Spleen (tissue), 11 donors: Measurements from ENCODE around the gene CNIH2. TPM values are rescaled to one million over a fixed set of nuclear protein-coding genes. Genes with fewer than 3 reads are reported as not detected.

Experiments used
- DNase-seq: peaks from one replicate; pipeline ENCODE4 v3.0.0-alpha.2; 2020
- H3K27ac ChIP-seq, 8 donors: fragments of 200-600 bp; sonication (generic) in 7 of 8; 1 replicate in 4 of 8; 2 replicates in 4 of 8; pipeline versions ENCODE4 v1.5.0 to v1.8.0; 2016 to 2021; ENCODE audit warnings: inconsistent platforms in 4 of 8, mild to moderate bottlenecking in 4 of 8, moderate library complexity in 1 of 8
- H3K27me3 ChIP-seq, 7 donors: fragments of 200-600 bp; sonication (generic) in 6 of 7; replicated peaks in 1 of 7; 1 replicate in 4 of 7; 2 replicates in 3 of 7; pipeline versions ENCODE4 v1.5.0 to v1.8.0; 2016 to 2021; ENCODE audit warnings: inconsistent platforms in 3 of 7, mild to moderate bottlenecking in 1 of 7
- H3K36me3 ChIP-seq, 6 donors: fragments of 200-600 bp; sonication (generic) in 5 of 6; 1 replicate in 4 of 6; 2 replicates in 2 of 6; pipeline versions ENCODE4 v1.5.0 to v1.8.0; 2016 to 2021; ENCODE audit warnings: inconsistent platforms in 2 of 6
- H3K4me1 ChIP-seq, 6 donors: fragments of 200-600 bp; sonication (generic) in 5 of 6; 1 replicate in 3 of 6; 2 replicates in 3 of 6; pipeline versions ENCODE4 v1.5.0 to v1.8.0; 2016 to 2021; ENCODE audit warnings: inconsistent platforms in 3 of 6
- H3K4me3 ChIP-seq, 8 donors: fragments of 200-600 bp; sonication (generic) in 7 of 8; 1 replicate in 4 of 8; 2 replicates in 4 of 8; pipeline versions ENCODE4 v1.5.0 to v1.8.0; 2016 to 2021; ENCODE audit warnings: inconsistent platforms in 4 of 8, mild to moderate bottlenecking in 4 of 8, moderate library complexity in 2 of 8
- H3K9me3 ChIP-seq, 8 donors: fragments of 200-600 bp; sonication (generic) in 7 of 8; 1 replicate in 4 of 8; 2 replicates in 4 of 8; pipeline versions ENCODE4 v1.5.0 to v1.8.0; 2016 to 2021; ENCODE audit warnings: inconsistent platforms in 4 of 8
- POLR2A ChIP-seq, 3 donors: fragments of 450-650 bp; IDR thresholded peaks; one replicate each; pipeline ENCODE4 v1.5.1; 2017; ENCODE audit warnings: antibody characterized with exemption in 3 of 3, mild to moderate bottlenecking in 1 of 3
- POLR2AphosphoS5 ChIP-seq, 3 donors: sonication (generic); formaldehyde crosslinking; IDR thresholded peaks; one replicate each; pipeline ENCODE4 v1.5.1; 2017; ENCODE audit warnings: antibody characterized with exemption in 3 of 3
- WGBS, 5 donors: extraction: QIAGEN DNeasy Blood & Tissue Kit in 3 of 5; methylation state at CpG; one replicate each; pipeline versions ENCODE4 v1.1.5 to v1.1.7; 2013 to 2018; 5-methylcytosine and 5-hydroxymethylcytosine counted together
- intact Hi-C: fragments of 100-400 bp; cut with DNase I; formaldehyde crosslinking; loops from one replicate; pipeline ENCODE4 v1.15.0; 2023; ENCODE audit warnings: low total_unique reads
- polyA plus RNA-seq, 3 donors: library from polyadenylated mRNA; stranded (reverse); fragments of 200-250 nt; gene quantifications; one replicate each; pipeline ENCODE4 v1.2.1, GENCODE V29; 2013
- total RNA-seq, 7 donors: library from RNA; depleted of rRNA in 3 of 7; stranded (reverse); fragments of >200 nt in 3 of 7; fragmentation: NEBNext Ultra II Directional in 4 of 7; extraction: Animal tissue kit (Norgen Biotek cat#: 25700) in 4 of 7; gene quantifications; one replicate each; pipeline versions ENCODE4 v1.1.0 to v1.2.1, GENCODE V29; 2016 to 2021
- TF ChIP-seq, protein P1 (sequence below), 11 experiments: fragments of 200-600 bp in 7 of 11; fragments of 450-650 bp in 4 of 11; sonication (generic) in 4 of 11; IDR thresholded peaks in 8 of 11; conservative IDR thresholded peaks in 3 of 11; 1 replicate in 7 of 11; 2 replicates in 4 of 11; pipeline versions ENCODE4 v1.4.0 to v1.8.0; 2016 to 2021; ENCODE audit warnings: antibody characterized with exemption in 11 of 11, inconsistent platforms in 4 of 11, mild to moderate bottlenecking in 1 of 11
- donor health status: healthy with polysubstance abuse.
- donor health status: DM: no; HTN: no; CAD: no; lungs with moderate emphysema.
- donor health status: DM: no; HTN: no; CAD: no.
- donor health status: Bipolar disorder and iron deficiency.
- donor health status: healthy.
- donor health status: DM: no; HTN: no; CAD: no.
- donor health status: DM: yes; HTN: yes; CAD: no.

CNIH2 gene
- total and polyA plus RNA-seq, 10 donors = 0.20 to 1.9 (median 0.77) TPM; not detected in 2

- Histone ChIP-seq H3K4me1 (peaks cover 17 to 76% (median 53%) of the 10 kb centered on the region in 6 donors), H3K9me3 (no peaks in the 10 kb centered on the region), H3K4me3 (no peak overlapping the region), H3K36me3 (peaks cover 0 to 67% (median 55%) of the 10 kb centered on the region in 6 donors), H3K27ac (peak overlapping the region in 2 of 8 donors; percentile 34 to 41), H3K27me3 (no peaks in the 10 kb centered on the region)
- WGBS, 5 donors = 81 to 95% (median 93%) methylated on average over 7 of the region's 7 CpGs
- intact Hi-C loops = no loop called here
- DNase-seq = peak; percentile 61
- TF ChIP-seq, protein P1, sequence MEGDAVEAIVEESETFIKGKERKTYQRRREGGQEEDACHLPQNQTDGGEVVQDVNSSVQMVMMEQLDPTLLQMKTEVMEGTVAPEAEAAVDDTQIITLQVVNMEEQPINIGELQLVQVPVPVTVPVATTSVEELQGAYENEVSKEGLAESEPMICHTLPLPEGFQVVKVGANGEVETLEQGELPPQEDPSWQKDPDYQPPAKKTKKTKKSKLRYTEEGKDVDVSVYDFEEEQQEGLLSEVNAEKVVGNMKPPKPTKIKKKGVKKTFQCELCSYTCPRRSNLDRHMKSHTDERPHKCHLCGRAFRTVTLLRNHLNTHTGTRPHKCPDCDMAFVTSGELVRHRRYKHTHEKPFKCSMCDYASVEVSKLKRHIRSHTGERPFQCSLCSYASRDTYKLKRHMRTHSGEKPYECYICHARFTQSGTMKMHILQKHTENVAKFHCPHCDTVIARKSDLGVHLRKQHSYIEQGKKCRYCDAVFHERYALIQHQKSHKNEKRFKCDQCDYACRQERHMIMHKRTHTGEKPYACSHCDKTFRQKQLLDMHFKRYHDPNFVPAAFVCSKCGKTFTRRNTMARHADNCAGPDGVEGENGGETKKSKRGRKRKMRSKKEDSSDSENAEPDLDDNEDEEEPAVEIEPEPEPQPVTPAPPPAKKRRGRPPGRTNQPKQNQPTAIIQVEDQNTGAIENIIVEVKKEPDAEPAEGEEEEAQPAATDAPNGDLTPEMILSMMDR (IDR thresholded peaks at IDR 0.05 in 8 of 11, conservative IDR thresholded peaks at IDR 0.05 in 3 of 11) = no peak
- TF ChIP-seq POLR2AphosphoS5 (IDR thresholded peaks at IDR 0.05) (no peak), POLR2A (IDR thresholded peaks at IDR 0.05) (no peak)
Measured at GRCh38 chr11:66271816-66272215, 6.2 kb upstream of the CNIH2 start.

- Histone ChIP-seq H3K36me3 (peaks cover 0 to 71% (median 56%) of the 10 kb centered on the region in 6 donors), H3K27me3 (no peaks in the 10 kb centered on the region), H3K4me1 (peaks cover 17 to 76% (median 52%) of the 10 kb centered on the region in 6 donors), H3K4me3 (no peak overlapping the region), H3K9me3 (no peaks in the 10 kb centered on the region), H3K27ac (peak overlapping the region in 2 of 8 donors; percentile 13 to 34)
- peak; percentile 60 for DNase-seq
- intact Hi-C loops = no loop called here
- 78 to 96% (median 80%) methylated on average over 2 of the region's 2 CpGs for WGBS, 5 donors
- TF ChIP-seq POLR2AphosphoS5 (IDR thresholded peaks at IDR 0.05) = peak in 1 of 3 donors; percentile 22
- no peak for TF ChIP-seq POLR2A (IDR thresholded peaks at IDR 0.05)
- TF ChIP-seq, protein P1 (IDR thresholded peaks at IDR 0.05 in 8 of 11, conservative IDR thresholded peaks at IDR 0.05 in 3 of 11) = no peak
Measured at GRCh38 chr11:66272596-66272995, 5.4 kb upstream of the CNIH2 start.

- TF ChIP-seq, protein P1 (IDR thresholded peaks at IDR 0.05 in 8 of 11, conservative IDR thresholded peaks at IDR 0.05 in 3 of 11) = no peak
- TF ChIP-seq POLR2A (IDR thresholded peaks at IDR 0.05) = no peak
- Histone ChIP-seq H3K27me3 (peaks cover 0 to 10% (median 0%) of the 10 kb centered on the region in 7 donors), H3K4me3 (no peak overlapping the region), H3K36me3 (peaks cover 0 to 71% (median 56%) of the 10 kb centered on the region in 6 donors), H3K9me3 (no peaks in the 10 kb centered on the region), H3K4me1 (peaks cover 19 to 79% (median 52%) of the 10 kb centered on the region in 6 donors), H3K27ac (no peak overlapping the region)
- no peak for DNase-seq
- 69 to 100% (median 85%) methylated on average over 1 of the region's 1 CpG for WGBS, 5 donors
- intact Hi-C loops = no loop called here
Measured at GRCh38 chr11:66274219-66274618, 3.8 kb upstream of the CNIH2 start.

DNA sequence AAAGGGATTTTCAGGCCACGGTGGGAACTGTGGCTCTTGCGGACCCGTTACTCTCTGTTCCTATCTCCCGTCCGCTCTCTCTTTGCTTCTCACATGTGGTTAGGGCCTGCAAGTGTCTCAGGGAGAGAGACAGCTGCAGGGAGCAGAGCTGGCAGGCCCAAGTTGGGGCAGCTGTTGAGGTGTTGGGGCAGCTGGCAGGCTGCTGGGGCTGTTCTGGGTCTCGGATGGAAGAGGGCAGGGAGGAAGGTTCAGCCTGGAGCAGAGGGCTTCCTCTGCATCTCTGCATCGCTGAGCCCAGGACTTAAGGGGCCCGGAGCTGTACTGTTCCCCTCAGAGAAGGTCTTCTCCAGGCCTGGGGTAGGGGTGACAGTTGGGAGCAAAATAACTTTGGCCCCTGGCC, 2.6 kb upstream of the CNIH2 start:
- Histone ChIP-seq H3K9me3 (no peaks in the 10 kb centered on the region), H3K36me3 (peaks cover 0 to 69% (median 56%) of the 10 kb centered on the region in 6 donors), H3K4me1 (peaks cover 9 to 72% (median 40%) of the 10 kb centered on the region in 6 donors), H3K27ac (no peak overlapping the region), H3K4me3 (no peak overlapping the region), H3K27me3 (peaks cover 0 to 17% (median 0%) of the 10 kb centered on the region in 7 donors)
- TF ChIP-seq, protein P1 (IDR thresholded peaks at IDR 0.05 in 8 of 11, conservative IDR thresholded peaks at IDR 0.05 in 3 of 11) = no peak
- TF ChIP-seq POLR2AphosphoS5 (IDR thresholded peaks at IDR 0.05) (no peak), POLR2A (IDR thresholded peaks at IDR 0.05) (no peak)
- WGBS, 5 donors = 89 to 93% (median 91%) methylated on average over 8 of the region's 8 CpGs
- no peak for DNase-seq
- intact Hi-C loops = no loop called here
